ENCODE results near the gene GRAP. TPM values are rescaled to one million over a fixed set of nuclear protein-coding genes. Genes with fewer than 3 reads are reported as not detected.
A peak's percentile ranks its signal among the peaks of the same experiment; 100 is the strongest.

GRAP gene
- total RNA-seq, 2 donors from 2014 or later, result 0.33 to 1.8 TPM

GRCh38 chr17:18984273-18985114, 62.3 kb downstream of the GRAP start:
- ATAC-seq, result no peak
- peaks cover 54% of the 10 kb centered on the region for H3K4me1 ChIP-seq
- peak overlapping the region in 3 of 4 donors; percentile 69 to 76 (median 74) for H3K27ac ChIP-seq
- H3K4me3 ChIP-seq, result no peak overlapping the region
- H3K9me3 ChIP-seq, result no peaks in the 10 kb centered on the region
- no peak for DNase-seq
- H3K36me3 ChIP-seq (replicated peaks in 1 of 2; ENCODE audit: insufficient read depth in 1 of 2, low read depth in 2 of 2), result no peaks in the 10 kb centered on the region
- no peak for TF ChIP-seq CTCF (IDR thresholded peaks at IDR 0.05)
- TF ChIP-seq POLR2A (IDR thresholded peaks at IDR 0.05), result no peak
- WGBS, 2 donors, result 81 to 93% methylated on average over 12 to 21 of the region's 21 CpGs
- intact Hi-C loops (cut with DNase I), result no loop called here
- no peaks in the 10 kb centered on the region for H3K27me3 ChIP-seq

GRCh38 chr17:18981642-18982424, 64.9 kb downstream of the GRAP start:
- peaks cover 0 to 9% of the 10 kb centered on the region in 2 donors for H3K36me3 ChIP-seq (replicated peaks in 1 of 2; ENCODE audit: insufficient read depth in 1 of 2, low read depth in 2 of 2)
- no peak overlapping the region for H3K4me3 ChIP-seq
- peaks cover 35% of the 10 kb centered on the region for H3K4me1 ChIP-seq
- H3K9me3 ChIP-seq, result no peaks in the 10 kb centered on the region
- H3K27ac ChIP-seq, result peak overlapping the region; percentile 55 to 83 (median 80)
- no peaks in the 10 kb centered on the region for H3K27me3 ChIP-seq
- peak; percentile 64 to 85 (median 82) for DNase-seq
- intact Hi-C loops (cut with DNase I), result no loop called here
- 55 to 75% methylated on average over 10 to 29 of the region's 30 CpGs for WGBS, 2 donors
- no peak for TF ChIP-seq CTCF (IDR thresholded peaks at IDR 0.05)
- TF ChIP-seq POLR2A (IDR thresholded peaks at IDR 0.05), result no peak
- peak; percentile 84 for ATAC-seq

GRCh38 chr17:18981335-18981641, 65.5 kb downstream of the GRAP start:
- no peak overlapping the region for H3K4me3 ChIP-seq
- ATAC-seq (no peak), DNase-seq (no peak)
- 64 to 74% methylated on average over 6 of the region's 6 CpGs for WGBS, 2 donors
- H3K4me1 ChIP-seq, result peaks cover 33% of the 10 kb centered on the region
- TF ChIP-seq POLR2A (IDR thresholded peaks at IDR 0.05) (no peak), CTCF (IDR thresholded peaks at IDR 0.05) (no peak)
- H3K27ac ChIP-seq, result peak overlapping the region; percentile 55 to 83 (median 80)
- H3K36me3 ChIP-seq (replicated peaks in 1 of 2; ENCODE audit: insufficient read depth in 1 of 2, low read depth in 2 of 2), result peaks cover 0 to 9% of the 10 kb centered on the region in 2 donors
- intact Hi-C loops (cut with DNase I), result no loop called here
- no peaks in the 10 kb centered on the region for H3K27me3 ChIP-seq
- no peaks in the 10 kb centered on the region for H3K9me3 ChIP-seq

- intact Hi-C loops (cut with DNase I), result no loop called here
- Histone ChIP-seq H3K27me3 (no peaks in the 10 kb centered on the region), H3K36me3 (replicated peaks in 1 of 2; ENCODE audit: insufficient read depth in 1 of 2, low read depth in 2 of 2) (peaks cover 0 to 9% of the 10 kb centered on the region in 2 donors), H3K4me1 (peaks cover 28% of the 10 kb centered on the region), H3K9me3 (no peaks in the 10 kb centered on the region), H3K27ac (peak overlapping the region; percentile 55 to 83 (median 80)), H3K4me3 (no peak overlapping the region)
- 73 to 74% methylated on average over 11 to 13 of the region's 13 CpGs for WGBS, 2 donors
- TF ChIP-seq POLR2A (IDR thresholded peaks at IDR 0.05) (no peak), CTCF (IDR thresholded peaks at IDR 0.05) (no peak)
- no peak for ATAC-seq
- DNase-seq, result no peak
These were observed 65.9 kb downstream of the GRAP start for GRCh38 chr17:18980682-18981334.

Data from body of pancreas (tissue), 4 donors.